ENCODE measurements around the gene KIFC3. TPM values are rescaled to one million over a fixed set of nuclear protein-coding genes. Genes with fewer than 3 reads are reported as not detected.

KIFC3 gene
- total RNA-seq, 4 donors from 2014 or later, result 111 to 219 (median 153) TPM

- no peak for DNase-seq (ENCODE audit: low spot score in 2 of 2)
- Histone ChIP-seq H3K9me3 (no peaks in the 10 kb centered on the region), H3K27me3 (no peaks in the 10 kb centered on the region), H3K36me3 (peaks cover 83% of the 10 kb centered on the region), H3K4me3 (no peak overlapping the region), H3K27ac (no peak overlapping the region), H3K4me1 (peaks cover 10% of the 10 kb centered on the region)
- TF ChIP-seq EP300 (IDR thresholded peaks at IDR 0.05), result no peak
- no peak for TF ChIP-seq POLR2A (IDR thresholded peaks at IDR 0.05)
- TF ChIP-seq POLR2AphosphoS5 (IDR thresholded peaks at IDR 0.05), result no peak
- TF ChIP-seq CTCF (IDR thresholded peaks at IDR 0.05), result no peak
- WGBS, result 84% methylated on average over 18 of the region's 18 CpGs
Observed at GRCh38 chr16:57755726-57756423, 46.4 kb downstream of the KIFC3 start.

- peaks cover 79% of the 10 kb centered on the region for H3K36me3 ChIP-seq
Observed at GRCh38 chr16:57755061-57755684, 47.1 kb downstream of the KIFC3 start.

GRCh38 chr16:57754354-57755060, 47.8 kb downstream of the KIFC3 start:
- H3K4me1 ChIP-seq, result peaks cover 3% of the 10 kb centered on the region
- H3K36me3 ChIP-seq, result peaks cover 72% of the 10 kb centered on the region
- H3K27me3 ChIP-seq, result no peaks in the 10 kb centered on the region
- TF ChIP-seq EP300 (IDR thresholded peaks at IDR 0.05) (no peak), POLR2A (IDR thresholded peaks at IDR 0.05) (no peak), POLR2AphosphoS5 (IDR thresholded peaks at IDR 0.05) (no peak), CTCF (IDR thresholded peaks at IDR 0.05) (no peak)
- H3K4me3 ChIP-seq, result no peak overlapping the region
- 73% methylated on average over 6 of the region's 9 CpGs for WGBS
- no peak overlapping the region for H3K27ac ChIP-seq
- no peaks in the 10 kb centered on the region for H3K9me3 ChIP-seq
- no peak for DNase-seq (ENCODE audit: low spot score in 2 of 2)

More at GRCh38 chr16:57755061-57755684, 47.1 kb downstream of the KIFC3 start:
- Histone ChIP-seq H3K27me3 (no peaks in the 10 kb centered on the region), H3K27ac (no peak overlapping the region), H3K4me1 (peaks cover 10% of the 10 kb centered on the region), H3K9me3 (no peaks in the 10 kb centered on the region), H3K4me3 (no peak overlapping the region)
- no peak for DNase-seq (ENCODE audit: low spot score in 2 of 2)
- WGBS, result 89% methylated on average over 12 of the region's 24 CpGs
- TF ChIP-seq CTCF (IDR thresholded peaks at IDR 0.05), result no peak
- no peak for TF ChIP-seq POLR2AphosphoS5 (IDR thresholded peaks at IDR 0.05)
- no peak for TF ChIP-seq EP300 (IDR thresholded peaks at IDR 0.05)
- no peak for TF ChIP-seq POLR2A (IDR thresholded peaks at IDR 0.05)

- H3K36me3 ChIP-seq, result peaks cover 64% of the 10 kb centered on the region
- peaks cover 2% of the 10 kb centered on the region for H3K4me1 ChIP-seq
- no peak for DNase-seq (ENCODE audit: low spot score in 2 of 2)
- H3K9me3 ChIP-seq, result no peaks in the 10 kb centered on the region
- 92% methylated on average over 29 of the region's 32 CpGs for WGBS
- no peaks in the 10 kb centered on the region for H3K27me3 ChIP-seq
- TF ChIP-seq EP300 (IDR thresholded peaks at IDR 0.05) (no peak), POLR2A (IDR thresholded peaks at IDR 0.05) (no peak), CTCF (IDR thresholded peaks at IDR 0.05) (no peak), POLR2AphosphoS5 (IDR thresholded peaks at IDR 0.05) (no peak)
- H3K4me3 ChIP-seq, result no peak overlapping the region
- no peak overlapping the region for H3K27ac ChIP-seq
Observed at GRCh38 chr16:57753448-57754353, 48.6 kb downstream of the KIFC3 start.
